ENCODE data around the gene ZBTB17.

GRCh38 chr1:15936025-15936424 lies 39.9 kb downstream of the ZBTB17 start:
- TF ChIP-seq EZH2 (IDR thresholded peaks at IDR 0.05; ENCODE audit: low read depth) (no peak), CTCF (conservative IDR thresholded peaks at IDR 0.05) (no peak)
